Mucosa of rectum (tissue), 2 donors: ENCODE results near the gene KRT78.
"Not testable (repeated sequence)": the region's sequence is repeated elsewhere in the genome, so short reads cannot be mapped to it uniquely, and the experiment has no call there.

ENCODE experiments used
- H3K27ac ChIP-seq, 2 donors: one replicate each; pipeline ENCODE4 v1.7.0; 2013; ENCODE audit warnings: inconsistent platforms in 2 of 2, low read depth in 2 of 2, low read length in 2 of 2
- H3K27me3 ChIP-seq, 2 donors: one replicate each; pipeline ENCODE4 v1.7.0; 2013; ENCODE audit warnings: low read length in 2 of 2; ENCODE audit not compliant: control insufficient read depth in 2 of 2, insufficient read depth in 2 of 2
- H3K36me3 ChIP-seq, 2 donors: one replicate each; pipeline ENCODE4 v1.7.0; 2013; ENCODE audit warnings: low read length in 2 of 2; ENCODE audit not compliant: control insufficient read depth in 2 of 2, insufficient read depth in 2 of 2
- H3K4me1 ChIP-seq, 2 donors: one replicate each; pipeline ENCODE4 v1.7.0; 2013; ENCODE audit warnings: low read length in 2 of 2, mild to moderate bottlenecking in 1 of 2; ENCODE audit not compliant: control insufficient read depth in 2 of 2, insufficient read depth in 2 of 2
- H3K4me3 ChIP-seq, 2 donors: one replicate each; pipeline ENCODE4 v1.7.0; 2013; ENCODE audit warnings: low read length in 2 of 2
- H3K9ac ChIP-seq, 2 donors: one replicate each; pipeline ENCODE4 v1.7.0; 2013; ENCODE audit warnings: low read length in 2 of 2, low read depth in 1 of 2, mild to moderate bottlenecking in 1 of 2
- H3K9me3 ChIP-seq, 2 donors: one replicate each; pipeline ENCODE4 v1.7.0; 2013; ENCODE audit warnings: low read length in 2 of 2; ENCODE audit not compliant: control insufficient read depth in 2 of 2
- donor health status: healthy.
- donor health status: Normal muscosa, but diverticular disease.

Gene KRT78

DNA sequence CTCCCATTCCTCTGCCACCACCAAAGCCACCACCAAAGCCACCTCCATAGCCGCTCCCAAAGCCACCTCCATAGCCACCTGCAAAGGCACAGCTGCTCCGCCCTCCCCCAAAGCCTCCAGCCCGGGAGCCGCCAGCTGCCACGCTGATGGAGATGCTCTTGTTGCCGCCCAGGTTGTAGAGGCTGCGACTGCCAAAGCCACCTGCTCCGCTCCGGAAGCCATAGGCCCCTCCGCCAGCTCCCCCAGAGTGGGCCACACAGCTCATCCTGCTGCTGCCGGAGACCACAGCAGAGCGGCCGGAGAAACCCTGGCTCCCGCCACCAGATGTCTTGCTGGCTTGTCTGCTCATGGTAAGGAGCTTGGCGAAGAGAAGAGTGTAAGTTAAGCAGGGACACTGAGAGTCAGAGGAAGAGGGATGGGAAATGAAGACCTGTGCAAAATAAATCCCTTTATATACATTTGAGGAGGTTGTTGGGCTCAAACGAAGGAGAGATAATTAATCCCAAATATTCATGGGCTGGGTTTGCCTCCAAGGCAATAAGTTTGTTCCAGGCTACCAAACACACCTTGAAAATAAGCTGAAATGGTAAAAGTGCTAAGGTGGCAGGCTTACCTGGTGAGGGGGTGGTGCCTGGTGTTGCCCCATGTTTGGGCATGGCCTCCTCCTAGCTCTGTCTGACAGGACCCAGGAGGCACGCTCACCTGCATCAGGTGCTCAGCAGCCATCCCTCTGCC is 52.9 kb downstream of the KRT78 start, which contains the start of gene KRT3:
Gene KRT3 (minus strand): TSS at position 424 of the 735 bp plus-strand sequence. CDS start 75 bp downstream, at position 349.
- Histone ChIP-seq H3K9ac (no peak within 1 kb of the TSS), H3K9me3 (no peaks in the 10 kb centered on the region), H3K4me1 (peaks cover 0 to 8% of the 10 kb centered on the region in 2 donors), H3K27me3 (peaks cover 0 to 7% of the 10 kb centered on the region in 2 donors), H3K36me3 (no peaks in the 10 kb centered on the region), H3K27ac (no peak within 1 kb of the TSS), H3K4me3 (no peak within 1 kb of the TSS)

DNA sequence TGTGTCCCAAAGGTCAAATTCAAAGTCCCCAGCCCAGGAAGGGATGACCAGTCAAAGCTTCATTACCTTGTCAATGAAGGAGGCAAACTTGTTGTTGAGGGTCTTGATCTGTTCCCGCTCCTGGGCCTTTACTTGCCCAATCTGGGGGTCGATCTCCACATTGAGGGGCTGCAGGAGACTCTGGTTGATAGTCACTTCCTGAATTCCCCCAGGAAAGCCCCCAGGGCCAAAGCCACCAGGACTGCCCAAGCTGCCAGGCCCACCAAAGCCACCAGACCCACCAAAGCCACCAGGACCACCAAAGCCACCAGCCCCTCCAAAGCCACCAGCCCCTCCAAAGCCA is 53.5 kb downstream of the KRT78 start:
- H3K4me1 ChIP-seq, H3K9ac ChIP-seq, H3K27ac ChIP-seq, H3K9me3 ChIP-seq, H3K36me3 ChIP-seq, H3K4me3 ChIP-seq: not testable (repeated sequence)
- H3K27me3 ChIP-seq, result peaks cover under 1 to 12% of the 10 kb centered on the region in 2 donors

DNA sequence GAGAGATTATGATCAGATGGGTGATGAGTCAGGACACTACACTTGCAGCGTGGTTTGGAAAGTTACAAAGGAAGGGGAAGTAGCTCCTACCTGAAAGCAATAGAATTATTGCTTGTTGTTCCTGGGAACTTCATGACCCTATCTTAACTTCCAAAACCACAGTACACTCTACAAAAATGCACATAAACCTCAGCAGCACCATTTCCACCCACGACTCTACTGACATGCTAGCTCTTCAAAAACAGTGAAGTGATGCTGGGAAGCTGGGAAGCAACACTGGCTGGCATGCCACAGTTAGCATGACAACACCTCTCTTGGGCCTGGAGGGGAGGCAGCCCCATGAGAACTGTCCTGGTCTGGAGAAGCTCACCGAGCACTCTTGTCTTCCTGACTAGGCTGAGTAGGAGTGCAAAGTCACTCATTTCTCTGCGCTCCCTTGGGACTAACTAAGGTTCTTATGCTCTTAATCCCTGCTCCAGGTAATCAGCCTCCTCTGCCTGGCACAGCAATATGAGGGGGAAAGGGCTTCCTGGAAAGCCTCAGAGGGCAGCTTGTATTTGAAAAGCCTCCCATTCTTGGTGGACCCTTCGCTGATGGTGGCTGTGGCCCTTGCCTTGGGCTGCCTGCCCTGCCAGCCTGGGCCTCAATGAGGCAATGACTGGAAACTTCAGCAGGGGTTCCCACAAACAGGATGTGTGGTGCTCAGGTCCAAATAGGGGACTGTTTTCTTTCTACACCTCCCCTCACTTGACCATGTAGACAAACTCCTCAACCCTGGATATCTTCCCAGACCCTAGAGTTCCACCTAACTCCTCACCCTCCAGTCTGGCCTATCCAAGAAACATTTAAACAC is 54.1 kb downstream of the KRT78 start:
- H3K4me1 ChIP-seq, result no peaks in the 10 kb centered on the region
- no peak overlapping the region for H3K9ac ChIP-seq
- peaks cover 4 to 12% of the 10 kb centered on the region in 2 donors for H3K27me3 ChIP-seq
- H3K27ac ChIP-seq, result no peak overlapping the region
- no peak overlapping the region for H3K4me3 ChIP-seq
- no peaks in the 10 kb centered on the region for H3K36me3 ChIP-seq
- no peaks in the 10 kb centered on the region for H3K9me3 ChIP-seq

DNA sequence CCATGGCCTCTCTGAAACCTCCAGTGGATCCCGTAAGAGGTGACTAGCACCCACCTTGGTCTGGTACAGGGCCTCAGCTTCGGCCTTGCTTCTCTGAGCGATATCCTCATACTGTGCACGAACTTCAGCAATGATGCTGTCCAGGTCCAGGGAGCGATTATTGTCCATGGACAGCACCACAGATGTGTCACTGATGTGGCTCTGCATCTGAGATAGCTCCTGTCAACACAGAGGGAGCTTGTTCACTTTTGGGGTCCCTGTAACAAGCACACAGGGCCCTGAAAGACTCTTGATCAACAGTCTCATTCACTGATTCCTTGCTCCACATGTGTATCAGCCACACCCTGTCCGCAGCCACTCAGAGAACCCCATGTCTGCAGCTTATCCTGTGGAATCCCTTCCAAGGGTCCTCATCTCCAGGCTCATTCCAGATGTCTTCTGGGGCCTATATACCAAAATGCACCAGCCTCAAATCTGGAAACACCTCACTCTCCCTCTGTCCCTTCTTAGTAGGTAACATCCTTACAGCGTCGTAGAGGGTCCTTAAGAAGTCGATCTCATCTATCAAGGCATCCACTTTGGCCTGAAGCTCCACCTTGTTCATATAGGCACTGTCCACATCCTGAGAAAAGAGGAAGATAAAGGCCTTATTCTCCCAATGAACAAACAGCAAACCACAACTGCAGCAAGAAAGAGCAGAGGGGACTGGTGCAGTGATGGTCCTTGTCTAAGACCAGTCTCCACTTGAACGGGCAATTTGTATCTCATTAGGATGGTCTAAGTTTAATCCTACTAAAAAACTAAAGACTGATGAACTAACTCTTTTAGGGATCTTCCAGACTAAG is 56.4 kb downstream of the KRT78 start:
- Histone ChIP-seq H3K9ac (no peak overlapping the region), H3K27me3 (peaks cover 10 to 22% of the 10 kb centered on the region in 2 donors), H3K27ac (no peak overlapping the region), H3K4me3 (no peak overlapping the region), H3K9me3 (no peaks in the 10 kb centered on the region), H3K36me3 (no peaks in the 10 kb centered on the region), H3K4me1 (no peaks in the 10 kb centered on the region)

DNA sequence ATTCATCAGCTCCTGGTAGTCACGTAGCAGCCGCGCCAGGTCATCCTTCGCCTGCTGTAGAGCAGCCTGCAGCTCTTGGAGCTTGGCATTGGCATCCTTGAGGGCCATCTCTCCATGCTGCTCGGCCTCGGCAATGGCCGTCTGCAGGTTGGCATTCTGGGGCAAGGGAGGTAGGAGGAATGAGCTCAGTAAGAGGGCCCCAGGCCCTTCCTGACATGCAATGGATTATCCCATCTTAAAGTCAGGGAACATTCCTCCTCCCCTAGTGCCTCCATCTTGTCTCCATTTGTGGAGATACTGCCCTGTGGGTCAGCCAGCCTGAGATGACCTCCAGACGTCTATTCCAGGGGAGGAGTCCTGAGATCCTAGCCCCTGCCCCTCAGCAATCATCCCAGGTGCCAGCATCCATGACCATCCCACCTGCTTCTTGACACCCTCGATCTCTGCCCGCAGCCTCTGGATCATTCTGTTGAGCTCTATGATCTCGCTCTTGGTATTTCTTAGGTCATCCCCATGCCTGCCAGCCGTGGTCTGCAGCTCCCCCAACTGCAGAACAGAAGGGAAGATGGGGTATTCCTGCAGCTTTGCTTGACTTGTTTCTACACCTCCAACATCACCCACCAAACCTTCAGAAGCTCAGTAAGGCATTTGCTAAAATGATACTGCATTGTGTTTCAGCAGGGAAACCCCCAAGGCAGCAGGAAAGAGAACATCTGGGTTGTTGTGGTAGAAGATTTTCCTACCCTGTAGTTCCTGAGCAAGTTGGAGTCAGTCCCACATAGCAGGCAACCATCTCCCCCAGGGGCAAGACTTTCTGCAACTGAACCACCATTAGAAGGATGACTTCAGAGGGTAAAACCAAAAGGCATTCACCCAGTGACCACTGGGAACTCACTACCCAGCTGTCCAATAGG is 57.3 kb downstream of the KRT78 start:
- Histone ChIP-seq H3K36me3 (no peaks in the 10 kb centered on the region), H3K4me3 (no peak overlapping the region), H3K9me3 (no peaks in the 10 kb centered on the region), H3K4me1 (no peaks in the 10 kb centered on the region), H3K27me3 (peaks cover 10 to 22% of the 10 kb centered on the region in 2 donors), H3K27ac (no peak overlapping the region), H3K9ac (no peak overlapping the region)

DNA sequence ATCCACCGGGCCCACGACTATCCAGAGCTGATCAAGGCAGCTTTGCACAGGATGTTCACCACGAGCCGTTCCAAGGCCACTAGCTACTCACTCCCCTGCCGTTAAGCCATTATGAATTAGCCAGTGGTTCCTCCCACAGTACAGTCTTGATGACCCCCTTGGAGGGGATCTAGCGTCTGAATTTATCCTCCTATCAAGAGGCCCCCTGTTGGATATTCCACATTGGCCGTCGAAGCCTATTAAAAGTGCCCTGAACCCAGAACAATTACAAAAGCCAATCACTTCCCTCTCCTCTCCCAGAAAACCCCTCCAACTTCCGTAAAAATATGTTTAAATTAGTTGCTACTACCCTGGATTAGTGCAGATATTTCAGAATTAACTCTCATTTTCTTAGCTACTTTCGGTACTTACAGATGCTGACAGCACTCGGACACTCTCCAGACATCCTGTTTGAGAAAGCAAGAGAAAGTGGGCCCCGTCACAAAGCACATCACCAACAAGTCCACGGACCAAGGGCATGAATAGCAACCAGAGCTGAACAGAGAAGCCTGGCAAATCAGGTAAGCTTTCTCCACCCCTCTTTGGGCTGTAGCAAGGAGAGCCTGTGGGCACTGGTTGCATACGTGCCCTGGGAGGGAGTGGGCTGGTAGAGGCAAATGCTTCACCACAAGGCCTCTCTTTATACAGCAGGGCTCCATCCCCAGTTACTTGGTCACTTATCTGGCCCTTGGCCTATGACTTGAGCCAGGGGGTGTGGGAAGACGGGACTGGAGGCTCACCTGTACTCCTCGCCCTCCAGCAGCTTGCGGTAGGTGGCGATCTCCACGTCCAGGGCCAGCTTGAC is 58.1 kb downstream of the KRT78 start:
- H3K4me3 ChIP-seq, result no peak overlapping the region
- no peaks in the 10 kb centered on the region for H3K9me3 ChIP-seq
- H3K36me3 ChIP-seq, result no peaks in the 10 kb centered on the region
- H3K27ac ChIP-seq, result no peak overlapping the region
- H3K27me3 ChIP-seq, result peaks cover 10 to 22% of the 10 kb centered on the region in 2 donors
- H3K4me1 ChIP-seq, result no peaks in the 10 kb centered on the region
- no peak overlapping the region for H3K9ac ChIP-seq

DNA sequence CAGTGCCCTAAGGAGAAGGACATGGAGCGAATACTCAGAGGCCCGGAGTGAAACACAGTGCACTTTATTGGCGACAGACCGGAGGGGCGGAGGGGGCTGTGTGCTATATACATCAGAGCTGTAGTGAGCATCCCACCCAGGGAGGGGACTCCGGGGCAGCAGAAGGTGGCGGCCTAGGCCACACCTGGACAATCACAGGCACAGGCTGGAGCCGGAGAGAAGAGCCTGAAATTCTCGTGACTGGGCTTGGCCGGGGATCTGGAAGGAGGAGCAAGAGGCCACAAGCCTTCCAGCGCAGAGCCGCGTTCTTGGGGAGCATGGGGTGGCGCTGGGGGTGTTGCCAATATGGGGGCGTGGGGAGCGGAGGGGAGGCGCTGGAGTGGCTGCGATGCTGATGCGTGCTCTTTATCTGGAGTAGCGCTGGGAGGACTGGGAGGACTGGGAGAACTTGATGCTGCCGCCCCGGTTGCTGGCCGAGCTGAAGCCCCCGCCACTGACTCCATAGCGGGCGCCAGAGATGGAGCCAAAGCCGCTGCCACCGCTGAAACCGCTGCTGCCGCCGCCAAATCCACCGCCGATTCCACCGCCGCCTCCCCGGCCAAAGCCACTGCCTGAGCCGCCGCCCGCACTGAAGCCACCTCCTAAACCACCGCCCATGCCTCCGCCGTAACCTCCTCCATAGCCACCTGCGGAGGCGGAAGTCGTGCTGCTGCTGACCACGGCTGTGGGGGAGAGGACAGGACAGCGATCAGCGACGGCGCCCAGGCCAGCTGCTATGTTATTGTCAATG is 59.0 kb downstream of the KRT78 start:
- no peaks in the 10 kb centered on the region for H3K9me3 ChIP-seq
- no peak overlapping the region for H3K9ac ChIP-seq
- H3K27me3 ChIP-seq, result peaks cover 10 to 27% of the 10 kb centered on the region in 2 donors
- no peak overlapping the region for H3K27ac ChIP-seq
- no peaks in the 10 kb centered on the region for H3K36me3 ChIP-seq
- H3K4me1 ChIP-seq, result no peaks in the 10 kb centered on the region
- no peak overlapping the region for H3K4me3 ChIP-seq

DNA sequence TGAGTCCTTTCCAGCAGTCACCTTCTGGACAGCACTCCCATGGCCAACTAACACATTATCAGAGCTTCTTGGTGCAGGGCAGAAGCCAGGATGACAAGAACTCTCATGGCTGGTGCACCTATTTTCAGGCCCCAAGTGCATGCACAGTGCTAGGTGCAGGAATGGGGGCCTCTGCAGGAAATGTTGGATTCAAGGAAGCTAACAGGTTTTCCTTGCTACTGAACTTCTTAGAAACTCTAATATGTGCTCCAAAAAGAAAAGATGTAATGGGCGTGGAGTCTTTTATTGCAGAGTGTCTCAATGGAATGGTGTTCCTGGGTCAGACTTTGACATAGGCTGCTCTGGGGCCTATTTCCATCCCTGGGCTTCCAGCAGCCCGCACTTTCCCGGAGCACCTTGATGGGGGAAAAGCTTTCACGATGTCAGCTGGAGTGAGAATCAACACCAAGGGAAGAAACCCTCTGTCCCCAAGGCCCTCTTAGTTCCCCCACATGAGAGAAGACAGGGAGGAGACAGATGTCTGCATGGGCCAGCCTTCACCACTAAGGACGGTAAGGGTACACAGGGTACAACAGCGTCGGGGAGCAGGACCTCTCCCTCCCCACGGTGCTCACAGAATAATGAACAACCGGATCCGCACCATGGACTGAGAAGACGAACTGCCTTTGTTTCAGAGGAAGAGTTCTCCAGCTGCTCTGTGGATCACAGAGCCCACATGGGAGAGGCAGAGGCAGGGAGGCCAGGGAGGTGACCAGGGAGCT is 59.7 kb downstream of the KRT78 start:
- Histone ChIP-seq H3K4me3 (no peak overlapping the region), H3K27me3 (peaks cover 12 to 24% of the 10 kb centered on the region in 2 donors), H3K36me3 (no peaks in the 10 kb centered on the region), H3K9ac (no peak overlapping the region), H3K27ac (no peak overlapping the region), H3K4me1 (no peaks in the 10 kb centered on the region), H3K9me3 (no peaks in the 10 kb centered on the region)
